HepG2 (cell line): ENCODE data around the gene CHN2. TPM values are rescaled to one million over a fixed set of nuclear protein-coding genes. Genes with fewer than 3 reads are reported as not detected.

Experiments used
- ATAC-seq: fragments of 200-7000 bp; cut with Tn5 transposase; 3 replicates; pipeline ENCODE4 v1.9.1; 2020; ENCODE audit warnings: mild to moderate bottlenecking, moderate library complexity
- BruUV-seq: library from RNA; stranded (reverse); fragments of 400-500 nt; replicated peaks from 2 replicates; lab custom pipeline; 2021; lab: Mats Ljungman, UMichigan
- CTCF ChIA-PET: fragments of 300-600 bp; formaldehyde crosslinking; extraction: SDS; loops from one replicate; lab custom pipeline; 2021; ENCODE audit warnings: low total read pairs, inconsistent platforms, low intra/inter-chr PET ratio; lab: Yijun Ruan, JAX
- POLR2A ChIA-PET: fragments of 350-600 bp; sonication (Branson Sonifier 250); formaldehyde crosslinking; loops from one replicate; lab custom pipeline; 2020; ENCODE audit warnings: antibody characterized with exemption, inconsistent platforms; lab: Yijun Ruan, JAX
- DNase-seq: peaks from one replicate; pipeline ENCODE4 v3.0.0-alpha.2; 2015; ENCODE audit warnings: low spot score
- FAIRE-seq: peaks from 3 replicates; lab custom pipeline; 2011; peaks lifted over from hg19 to GRCh38; lab: Jason Lieb, UNC
- H2AFZ ChIP-seq: one replicate; pipeline ENCODE4 v1.6.1; 2011; ENCODE audit warnings: low read length, inconsistent platforms
- H3K27ac ChIP-seq: fragments of 300-600 bp; 3 replicates; pipeline ENCODE4 v1.8.0; 2011; ENCODE audit warnings: mixed run types, mild to moderate bottlenecking, mixed read lengths, low read length, inconsistent platforms; ENCODE audit not compliant: insufficient read depth; ENCODE audit errors: extremely low read length
- H3K27me3 ChIP-seq, 2 experiments: fragments of 200-600 bp in 1 of 2; 2 replicates in 1 of 2; 3 replicates in 1 of 2; pipeline versions ENCODE4 v1.6.0 to v1.8.0; 2011; ENCODE audit warnings: low read length in 2 of 2, mild to moderate bottlenecking in 2 of 2, moderate library complexity in 2 of 2, inconsistent platforms in 1 of 2; ENCODE audit not compliant: insufficient read depth in 2 of 2, control insufficient read depth in 1 of 2
- H3K36me3 ChIP-seq, 2 experiments: fragments of 200-600 bp in 1 of 2; replicated peaks in 1 of 2; 2 replicates in 1 of 2; 3 replicates in 1 of 2; pipeline versions ENCODE4 v1.5.1 to v1.8.0; 2011; ENCODE audit warnings: low read length in 2 of 2, inconsistent platforms in 1 of 2; ENCODE audit not compliant: insufficient read depth in 2 of 2, control insufficient read depth in 1 of 2
- H3K4me1 ChIP-seq: 2 replicates; pipeline ENCODE4 v1.5.1; 2012; ENCODE audit warnings: low read length, inconsistent platforms; ENCODE audit not compliant: insufficient read depth
- H3K4me2 ChIP-seq: 2 replicates; pipeline ENCODE4 v1.6.0; 2011; ENCODE audit warnings: low read depth, low read length, inconsistent platforms
- H3K4me3 ChIP-seq, 3 experiments: fragments of 200-600 bp in 1 of 3; sonication (generic), shearing (Covaris generic) in 1 of 3; replicated peaks in 1 of 3; 2 replicates each; pipeline ENCODE4 v1.5.1; 2011 to 2016; ENCODE audit warnings: low read length in 3 of 3, inconsistent platforms in 2 of 3, low read depth in 2 of 3, mild to moderate bottlenecking in 2 of 3, control low read depth in 1 of 3, mixed read lengths in 1 of 3; ENCODE audit not compliant: insufficient read depth in 1 of 3
- H3K79me2 ChIP-seq: one replicate; pipeline ENCODE4 v1.6.1; 2011; ENCODE audit warnings: low read length, inconsistent platforms; ENCODE audit not compliant: insufficient read depth
- H3K9ac ChIP-seq: 2 replicates; pipeline ENCODE4 v1.6.0; 2011; ENCODE audit warnings: mild to moderate bottlenecking, low read depth, low read length, inconsistent platforms; ENCODE audit not compliant: insufficient read depth
- H3K9me3 ChIP-seq: 2 replicates; pipeline ENCODE4 v1.5.1; 2012; ENCODE audit warnings: mild to moderate bottlenecking, low read length
- H4K20me1 ChIP-seq: 2 replicates; pipeline ENCODE4 v1.6.0; 2011; ENCODE audit warnings: inconsistent platforms, mild to moderate bottlenecking, low read length, moderate library complexity; ENCODE audit not compliant: insufficient read depth
- NAIF1 ChIP-seq: sonication (generic); formaldehyde crosslinking; IDR thresholded peaks from 2 replicates; pipeline ENCODE4 v1.5.0; 2020; ENCODE audit warnings: mild to moderate bottlenecking, missing genetic modification reagents, borderline replicate concordance
- POLR2AphosphoS2 ChIP-seq: IDR thresholded peaks from 2 replicates; pipeline ENCODE4 v1.6.1; 2011; ENCODE audit warnings: low read depth, low read length, improper control_type of control experiment
- WGBS: methylation state at CpG from one replicate; pipeline ENCODE4 v1.1.6; 2017; ENCODE audit warnings: low lambda C conversion rate; 5-methylcytosine and 5-hydroxymethylcytosine counted together
- in situ Hi-C: cut with HindIII; loops from 2 replicates; pipeline ENCODE4 v1.10.0; 2017; ENCODE audit warnings: low pct_unique_long_range_greater_than_20kb; ENCODE audit not compliant: extremely low pct_ligation_motif_present
- intact Hi-C: fragments of 100-400 bp; cut with micrococcal nuclease; formaldehyde crosslinking; loops from one replicate; pipeline ENCODE4 v1.10.0; 2022; ENCODE audit not compliant: unreplicated experiment
- polyA plus RNA-seq, 8 experiments: library from polyadenylated mRNA; depleted of rRNA in 3 of 8; stranded (reverse) in 7 of 8; unstranded in 1 of 8; fragments of >200 nt; fragmentation: Illumina TruSeq in 4 of 8; extraction: Trizol in 4 of 8; gene quantifications; 2 replicates each; pipeline versions ENCODE4 v1.2.1 to v1.2.3, GENCODE V29; 2011 to 2016; ENCODE audit warnings: low read depth in 4 of 8, missing spikeins in 1 of 8, mixed read lengths in 1 of 8; ENCODE audit not compliant: insufficient read depth in 1 of 8
- total RNA-seq, 5 experiments: library from RNA; depleted of rRNA; stranded (reverse); fragments of >200 nt; fragmentation: Illumina TruSeq; extraction: Trizol; gene quantifications; 2 replicates each; pipeline ENCODE4 v1.2.3, GENCODE V29; 2016; ENCODE audit warnings: low read depth in 1 of 5
- TF ChIP-seq, protein P1 (sequence below): sonication (generic); formaldehyde crosslinking; IDR thresholded peaks from 2 replicates; pipeline ENCODE4 v1.5.0; 2020; ENCODE audit warnings: missing genetic modification reagents, mild to moderate bottlenecking, borderline replicate concordance
- TF ChIP-seq, protein P2 (sequence below): sonication (generic); formaldehyde crosslinking; IDR thresholded peaks from 2 replicates; pipeline ENCODE4 v1.4.0; 2020; ENCODE audit warnings: missing genetic modification reagents
- TF ChIP-seq, protein P3 (sequence below): sonication (generic); formaldehyde crosslinking; IDR thresholded peaks from 2 replicates; pipeline ENCODE4 v1.4.0; 2020; ENCODE audit warnings: missing genetic modification reagents, borderline replicate concordance

CHN2 gene
- total and polyA plus RNA-seq, 2 of the 13 experiments (the other 11 are each of a cell fraction or from before 2014, with no cell fraction given) = 23.5 to 30.5 TPM

DNA sequence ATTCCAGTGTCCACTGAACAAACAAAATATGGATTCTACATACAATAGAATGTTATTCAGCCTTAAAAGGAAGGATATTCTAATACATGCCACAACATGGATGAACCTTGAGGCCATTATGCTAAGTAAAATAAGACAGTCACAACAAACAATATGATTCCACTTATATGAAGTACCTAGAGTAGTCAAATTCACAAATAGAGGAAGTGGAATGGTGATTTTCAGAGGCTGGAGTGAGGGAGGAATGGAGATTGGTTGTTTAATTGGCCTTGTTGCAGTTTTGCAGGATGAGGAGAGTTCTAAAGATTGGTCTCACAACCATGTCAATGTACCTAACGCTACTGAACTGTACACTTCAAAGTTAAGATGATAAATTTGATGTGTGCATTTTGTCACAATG is 119.6 kb downstream of the CHN2 start:
- Histone ChIP-seq H3K4me1 (peaks cover 14% of the 10 kb centered on the region), H3K36me3 (no peaks in the 10 kb centered on the region; a peak in 1 of 5 replicates), H3K4me3 (no peak overlapping the region), H3K79me2 (peaks cover 14% of the 10 kb centered on the region), H2AFZ (no peak overlapping the region), H3K27ac (no peak overlapping the region), H3K27me3 (no peaks in the 10 kb centered on the region), H3K9ac (no peak overlapping the region), H4K20me1 (no peaks in the 10 kb centered on the region), H3K9me3 (no peaks in the 10 kb centered on the region), H3K4me2 (no peak overlapping the region)
- no peak for ATAC-seq
- no peak for DNase-seq
- POLR2A ChIA-PET = no interaction called here
- WGBS = 100% methylated on average over 1 of the region's 1 CpG
- CTCF ChIA-PET = no interaction called here
- BruUV-seq = no TSS peak
- FAIRE-seq = no peak
- TF ChIP-seq POLR2AphosphoS2 (no peak), NAIF1 (CRISPR knock-in tag) (no peak)
- TF ChIP-seq, protein P1, sequence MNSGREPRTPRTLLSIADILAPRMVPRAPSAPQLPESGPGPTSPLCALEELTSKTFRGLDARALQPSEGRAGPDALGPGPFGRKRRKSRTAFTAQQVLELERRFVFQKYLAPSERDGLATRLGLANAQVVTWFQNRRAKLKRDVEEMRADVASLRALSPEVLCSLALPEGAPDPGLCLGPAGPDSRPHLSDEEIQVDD (CRISPR knock-in tag) = no peak
- TF ChIP-seq, protein P2, sequence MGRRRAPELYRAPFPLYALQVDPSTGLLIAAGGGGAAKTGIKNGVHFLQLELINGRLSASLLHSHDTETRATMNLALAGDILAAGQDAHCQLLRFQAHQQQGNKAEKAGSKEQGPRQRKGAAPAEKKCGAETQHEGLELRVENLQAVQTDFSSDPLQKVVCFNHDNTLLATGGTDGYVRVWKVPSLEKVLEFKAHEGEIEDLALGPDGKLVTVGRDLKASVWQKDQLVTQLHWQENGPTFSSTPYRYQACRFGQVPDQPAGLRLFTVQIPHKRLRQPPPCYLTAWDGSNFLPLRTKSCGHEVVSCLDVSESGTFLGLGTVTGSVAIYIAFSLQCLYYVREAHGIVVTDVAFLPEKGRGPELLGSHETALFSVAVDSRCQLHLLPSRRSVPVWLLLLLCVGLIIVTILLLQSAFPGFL (CRISPR knock-in tag) = no peak
- intact Hi-C loops (no loop called here), in situ Hi-C loops (no loop called here)

DNA sequence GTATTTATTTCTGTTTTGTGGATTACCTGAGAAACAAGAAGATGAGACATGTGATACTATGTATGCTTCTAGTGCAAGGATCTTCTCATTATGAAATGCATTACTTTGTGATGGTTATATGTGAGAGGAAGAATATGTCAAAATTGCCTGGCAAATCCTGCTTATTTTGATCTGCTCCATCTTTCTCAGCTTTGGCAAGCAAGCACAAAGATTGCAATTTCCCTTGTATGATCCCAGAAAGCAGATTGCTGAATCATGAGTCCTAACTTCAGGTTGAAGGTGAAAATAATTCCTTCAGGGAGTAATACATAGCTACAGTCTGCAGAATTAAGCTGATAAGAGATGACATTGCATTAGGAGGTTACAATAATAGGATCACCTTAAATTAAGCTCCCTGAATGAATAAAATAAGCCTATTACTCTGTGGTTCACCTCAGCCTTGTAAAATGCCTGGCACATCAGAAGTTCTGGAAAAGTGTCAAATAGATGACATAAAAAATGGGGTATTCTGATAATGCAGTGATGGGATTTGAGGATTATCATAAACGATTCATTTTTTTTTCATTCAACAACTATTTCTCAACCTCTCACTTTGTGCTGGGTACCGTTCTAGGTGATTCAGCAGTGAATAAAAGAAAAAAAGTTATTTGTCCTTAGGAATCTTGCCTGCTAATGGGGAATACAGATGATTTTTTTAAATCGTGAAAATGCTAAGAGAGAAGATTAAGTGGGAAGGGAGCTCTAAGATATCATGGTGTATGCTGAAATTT is 120.7 kb downstream of the CHN2 start:
- BruUV-seq = no TSS peak
- ChIA-PET CTCF (no interaction called here), POLR2A (no interaction called here)
- DNase-seq (no peak), FAIRE-seq (no peak), ATAC-seq (no peak)
- H3K4me1 ChIP-seq = peaks cover 8% of the 10 kb centered on the region; the same call in 1 of the 2 replicates
- H4K20me1 ChIP-seq = no peaks in the 10 kb centered on the region
- no peak overlapping the region for H3K4me2 ChIP-seq
- 96% methylated on average over 3 of the region's 3 CpGs for WGBS
- in situ Hi-C loops (no loop called here), intact Hi-C loops (no loop called here)
- H3K9me3 ChIP-seq = no peaks in the 10 kb centered on the region
- no peak overlapping the region for H3K27ac ChIP-seq
- no peak overlapping the region for H3K9ac ChIP-seq
- H3K36me3 ChIP-seq = no peaks in the 10 kb centered on the region; a peak in 2 of 5 replicates
- TF ChIP-seq, protein P3, sequence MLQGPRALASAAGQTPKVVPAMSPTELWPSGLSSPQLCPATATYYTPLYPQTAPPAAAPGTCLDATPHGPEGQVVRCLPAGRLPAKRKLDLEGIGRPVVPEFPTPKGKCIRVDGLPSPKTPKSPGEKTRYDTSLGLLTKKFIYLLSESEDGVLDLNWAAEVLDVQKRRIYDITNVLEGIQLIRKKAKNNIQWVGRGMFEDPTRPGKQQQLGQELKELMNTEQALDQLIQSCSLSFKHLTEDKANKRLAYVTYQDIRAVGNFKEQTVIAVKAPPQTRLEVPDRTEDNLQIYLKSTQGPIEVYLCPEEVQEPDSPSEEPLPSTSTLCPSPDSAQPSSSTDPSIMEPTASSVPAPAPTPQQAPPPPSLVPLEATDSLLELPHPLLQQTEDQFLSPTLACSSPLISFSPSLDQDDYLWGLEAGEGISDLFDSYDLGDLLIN (CRISPR knock-in tag) = no peak
- peaks cover 9% of the 10 kb centered on the region for H3K79me2 ChIP-seq
- no peak overlapping the region for H2AFZ ChIP-seq
- no peak overlapping the region for H3K4me3 ChIP-seq
- no peaks in the 10 kb centered on the region for H3K27me3 ChIP-seq
